ENCODE measurements around the gene CYP19A1.

GRCh38 chr15:51267703-51268083 lies 70.7 kb downstream of the CYP19A1 start:
- TF ChIP-seq, protein P1, sequence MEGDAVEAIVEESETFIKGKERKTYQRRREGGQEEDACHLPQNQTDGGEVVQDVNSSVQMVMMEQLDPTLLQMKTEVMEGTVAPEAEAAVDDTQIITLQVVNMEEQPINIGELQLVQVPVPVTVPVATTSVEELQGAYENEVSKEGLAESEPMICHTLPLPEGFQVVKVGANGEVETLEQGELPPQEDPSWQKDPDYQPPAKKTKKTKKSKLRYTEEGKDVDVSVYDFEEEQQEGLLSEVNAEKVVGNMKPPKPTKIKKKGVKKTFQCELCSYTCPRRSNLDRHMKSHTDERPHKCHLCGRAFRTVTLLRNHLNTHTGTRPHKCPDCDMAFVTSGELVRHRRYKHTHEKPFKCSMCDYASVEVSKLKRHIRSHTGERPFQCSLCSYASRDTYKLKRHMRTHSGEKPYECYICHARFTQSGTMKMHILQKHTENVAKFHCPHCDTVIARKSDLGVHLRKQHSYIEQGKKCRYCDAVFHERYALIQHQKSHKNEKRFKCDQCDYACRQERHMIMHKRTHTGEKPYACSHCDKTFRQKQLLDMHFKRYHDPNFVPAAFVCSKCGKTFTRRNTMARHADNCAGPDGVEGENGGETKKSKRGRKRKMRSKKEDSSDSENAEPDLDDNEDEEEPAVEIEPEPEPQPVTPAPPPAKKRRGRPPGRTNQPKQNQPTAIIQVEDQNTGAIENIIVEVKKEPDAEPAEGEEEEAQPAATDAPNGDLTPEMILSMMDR (IDR thresholded peaks at IDR 0.05): no peak
- TF ChIP-seq POLR2A (IDR thresholded peaks at IDR 0.05): no peak

Data from esophagus squamous epithelium (tissue), 4 donors.